IPS-18a (cell line): ENCODE data around the gene COL26A1.

Experiments used
- H3K27ac ChIP-seq: one replicate; pipeline ENCODE4 v1.5.1; 2013; ENCODE audit warnings: low read length
- H3K27me3 ChIP-seq: one replicate; pipeline ENCODE4 v1.6.1; 2013; ENCODE audit warnings: mild to moderate bottlenecking, low read length; ENCODE audit not compliant: control insufficient read depth, insufficient read depth
- H3K36me3 ChIP-seq: one replicate; pipeline ENCODE4 v1.6.1; 2013; ENCODE audit warnings: low read depth, low read length; ENCODE audit not compliant: control insufficient read depth
- H3K4me1 ChIP-seq: one replicate; pipeline ENCODE4 v1.6.1; 2013; ENCODE audit warnings: low read depth, low read length; ENCODE audit not compliant: control insufficient read depth
- H3K4me3 ChIP-seq: one replicate; pipeline ENCODE4 v1.5.1; 2013; ENCODE audit warnings: low read length
- H3K9ac ChIP-seq: one replicate; pipeline ENCODE4 v1.6.1; 2013; ENCODE audit warnings: mild to moderate bottlenecking, low read length, moderate library complexity
- H3K9me3 ChIP-seq: one replicate; pipeline ENCODE4 v1.6.1; 2013; ENCODE audit warnings: low read depth, low read length; ENCODE audit not compliant: control insufficient read depth

COL26A1 gene

DNA sequence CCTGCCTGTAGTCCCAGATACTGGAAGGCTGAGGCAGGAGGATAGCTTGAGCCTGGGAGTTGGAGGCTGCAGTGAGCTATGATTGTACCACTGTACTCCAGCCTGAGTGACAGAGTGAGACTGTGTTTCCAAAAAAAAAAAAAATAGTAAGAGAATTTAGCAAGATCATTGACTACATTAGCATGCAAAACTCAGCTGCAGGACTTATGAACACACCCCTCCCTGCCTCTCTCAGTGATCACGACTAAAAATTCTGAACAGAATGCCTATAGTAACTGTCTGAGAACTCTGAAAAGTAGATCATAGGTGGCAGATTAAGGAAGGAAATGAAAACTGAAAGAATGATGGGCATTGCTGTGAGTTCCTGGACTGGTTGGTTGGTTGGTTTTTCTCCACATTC lies 215.9 kb downstream of the COL26A1 start:
- Histone ChIP-seq H3K27ac (no peak overlapping the region), H3K9me3 (peaks cover 3% of the 10 kb centered on the region), H3K4me1 (peaks cover 20% of the 10 kb centered on the region), H3K27me3 (no peaks in the 10 kb centered on the region), H3K9ac (no peak overlapping the region), H3K36me3 (no peaks in the 10 kb centered on the region), H3K4me3 (no peak overlapping the region)

GRCh38 chr7:101580596-101580995 lies 217.9 kb downstream of the COL26A1 start:
- no peaks in the 10 kb centered on the region for H3K27me3 ChIP-seq
- H3K9ac ChIP-seq = no peak overlapping the region
- H3K27ac ChIP-seq = no peak overlapping the region
- H3K36me3 ChIP-seq = no peaks in the 10 kb centered on the region
- H3K4me1 ChIP-seq = peaks cover 7% of the 10 kb centered on the region
- H3K9me3 ChIP-seq = peaks cover 3% of the 10 kb centered on the region
- H3K4me3 ChIP-seq = no peak overlapping the region

DNA sequence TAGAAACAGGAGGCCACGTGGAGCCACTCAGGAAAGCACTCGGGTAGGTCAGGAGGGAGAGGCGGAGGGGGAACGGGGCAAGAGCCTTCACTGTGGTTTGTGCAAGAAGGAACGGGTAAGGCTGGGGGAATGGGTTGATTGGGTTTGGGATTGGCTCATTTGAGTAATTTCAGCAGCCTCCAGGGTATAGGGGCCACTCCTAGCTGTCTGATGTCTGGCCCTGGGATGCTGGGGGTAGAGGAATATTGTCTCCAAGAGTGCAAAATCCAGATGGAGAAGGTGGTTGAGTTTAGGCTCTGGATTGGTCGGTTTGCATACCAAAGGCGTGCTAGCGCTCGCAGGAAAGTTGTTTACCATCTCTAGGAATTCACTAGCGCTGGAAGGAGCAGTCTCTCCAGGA lies 219.2 kb downstream of the COL26A1 start:
- Histone ChIP-seq H3K4me3 (no peak overlapping the region), H3K9me3 (peaks cover 3% of the 10 kb centered on the region), H3K9ac (no peak overlapping the region), H3K4me1 (peaks cover 3% of the 10 kb centered on the region), H3K27me3 (no peaks in the 10 kb centered on the region), H3K27ac (no peak overlapping the region), H3K36me3 (no peaks in the 10 kb centered on the region)

DNA sequence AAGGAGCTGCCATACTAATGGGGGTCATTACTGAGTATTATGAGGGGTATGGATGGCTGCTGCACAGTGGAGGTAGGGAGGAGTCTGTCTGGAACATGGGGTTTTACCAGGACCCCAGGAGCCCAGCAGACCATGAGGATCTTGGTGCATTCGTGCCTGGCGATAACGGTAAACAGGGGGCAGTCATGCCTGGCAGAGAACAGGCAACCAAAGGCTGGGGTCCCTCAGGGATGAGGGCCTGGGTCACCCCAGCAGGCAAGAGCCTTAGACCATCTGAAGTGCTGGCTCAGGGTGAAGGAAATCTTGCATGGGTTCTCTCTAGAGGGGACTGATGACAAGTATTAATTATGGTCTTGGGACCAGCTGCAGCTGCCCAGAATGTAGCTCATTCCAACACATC lies 220.3 kb downstream of the COL26A1 start:
- no peak overlapping the region for H3K4me3 ChIP-seq
- H3K4me1 ChIP-seq = peaks cover 3% of the 10 kb centered on the region
- no peaks in the 10 kb centered on the region for H3K9me3 ChIP-seq
- H3K27ac ChIP-seq = no peak overlapping the region
- no peak overlapping the region for H3K9ac ChIP-seq
- no peaks in the 10 kb centered on the region for H3K36me3 ChIP-seq
- H3K27me3 ChIP-seq = no peaks in the 10 kb centered on the region

GRCh38 chr7:101586078-101586905 lies 223.6 kb downstream of the COL26A1 start:
- Histone ChIP-seq H3K9ac (no peak overlapping the region), H3K9me3 (no peaks in the 10 kb centered on the region), H3K27ac (no peak overlapping the region), H3K4me1 (no peaks in the 10 kb centered on the region), H3K27me3 (no peaks in the 10 kb centered on the region), H3K4me3 (no peak overlapping the region), H3K36me3 (no peaks in the 10 kb centered on the region)

- H3K9me3 ChIP-seq = no peaks in the 10 kb centered on the region
- H3K4me1 ChIP-seq = no peaks in the 10 kb centered on the region
- no peak overlapping the region for H3K9ac ChIP-seq
- no peak overlapping the region for H3K4me3 ChIP-seq
- H3K27ac ChIP-seq = no peak overlapping the region
- no peaks in the 10 kb centered on the region for H3K27me3 ChIP-seq
- H3K36me3 ChIP-seq = no peaks in the 10 kb centered on the region
Measured at GRCh38 chr7:101586906-101587677, 224.4 kb downstream of the COL26A1 start.

DNA sequence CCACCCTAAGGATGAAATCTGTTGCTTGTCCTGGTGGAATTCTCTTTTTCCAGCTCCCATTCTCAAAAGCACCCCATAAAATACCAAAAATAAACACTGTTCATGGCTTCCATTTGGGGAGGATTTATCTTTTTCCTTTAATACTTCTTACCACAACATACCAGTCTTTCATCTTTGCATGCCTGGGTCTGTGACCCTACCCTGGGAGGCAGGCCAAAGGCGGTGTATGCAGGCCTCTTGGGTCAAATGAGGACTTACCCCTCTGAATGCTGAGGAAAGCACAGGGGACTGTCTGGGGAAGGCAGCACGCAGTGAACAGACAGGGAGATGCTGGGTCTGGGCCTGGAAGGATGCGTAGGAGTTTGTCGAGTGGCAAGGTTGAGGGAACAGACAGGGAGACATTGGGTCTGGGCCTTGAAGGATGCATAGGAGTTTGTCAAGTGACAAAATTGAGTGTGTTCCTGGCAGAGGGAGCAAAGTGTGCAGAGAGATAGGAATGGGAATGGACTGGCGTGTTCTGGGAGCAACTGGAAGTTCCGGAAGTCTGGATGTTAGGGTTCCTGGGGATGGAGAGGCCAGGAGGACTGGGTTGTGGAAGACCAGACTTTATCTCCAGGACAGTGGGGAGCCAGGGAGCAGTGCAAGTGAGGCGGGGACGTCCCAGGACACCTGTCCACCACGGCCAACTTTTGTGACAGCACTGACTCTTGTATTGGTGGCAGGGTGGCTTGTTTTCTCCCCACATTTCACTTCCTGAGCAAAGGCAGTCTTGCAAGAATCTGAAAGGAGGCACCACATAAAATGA lies 225.7 kb downstream of the COL26A1 start:
- H3K4me1 ChIP-seq = no peaks in the 10 kb centered on the region
- no peak overlapping the region for H3K4me3 ChIP-seq
- H3K9ac ChIP-seq = no peak overlapping the region
- H3K36me3 ChIP-seq = no peaks in the 10 kb centered on the region
- H3K27me3 ChIP-seq = no peaks in the 10 kb centered on the region
- H3K27ac ChIP-seq = no peak overlapping the region
- H3K9me3 ChIP-seq = no peaks in the 10 kb centered on the region

- no peak overlapping the region for H3K9ac ChIP-seq
- H3K27me3 ChIP-seq = no peaks in the 10 kb centered on the region
- no peaks in the 10 kb centered on the region for H3K4me1 ChIP-seq
- no peaks in the 10 kb centered on the region for H3K9me3 ChIP-seq
- no peaks in the 10 kb centered on the region for H3K36me3 ChIP-seq
- H3K4me3 ChIP-seq = no peak overlapping the region
- H3K27ac ChIP-seq = no peak overlapping the region
Measured at GRCh38 chr7:101589052-101589451, 226.4 kb downstream of the COL26A1 start.

DNA sequence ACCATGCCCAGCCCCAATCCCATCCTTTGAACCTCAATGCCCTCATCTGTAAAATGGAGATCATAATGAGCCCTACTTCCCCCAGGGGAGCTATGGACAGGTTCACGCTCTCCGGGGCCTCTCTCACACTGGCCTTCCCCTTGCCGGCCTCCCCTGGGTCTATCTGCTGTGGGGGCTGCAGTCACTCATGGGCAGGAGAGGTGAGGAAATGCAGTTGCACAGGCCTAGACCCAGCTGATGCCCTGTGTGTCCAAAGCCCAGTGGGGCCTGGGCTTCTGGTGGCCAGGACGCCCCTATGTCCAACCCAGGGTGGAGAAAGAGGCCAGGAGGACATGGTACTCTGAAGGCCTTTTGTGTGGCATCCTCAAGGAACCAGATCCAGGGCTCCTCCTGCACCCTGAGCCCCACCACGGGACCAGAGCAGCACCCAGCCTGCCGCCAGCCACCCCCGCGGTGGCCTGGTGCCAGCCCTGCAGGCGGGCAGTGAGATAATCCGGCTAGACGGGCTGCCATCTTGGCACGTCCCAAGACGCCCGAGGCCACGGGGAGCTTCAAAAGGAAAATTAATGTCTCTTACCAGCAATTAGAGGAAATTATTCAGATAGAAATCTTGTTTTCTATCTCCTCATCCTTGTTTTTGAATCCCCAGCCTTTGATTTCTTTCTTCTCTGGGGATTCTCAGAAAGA lies 227.4 kb downstream of the COL26A1 start:
- Histone ChIP-seq H3K9me3 (no peaks in the 10 kb centered on the region), H3K27me3 (no peaks in the 10 kb centered on the region), H3K4me3 (no peak overlapping the region), H3K9ac (no peak overlapping the region), H3K36me3 (no peaks in the 10 kb centered on the region), H3K27ac (no peak overlapping the region), H3K4me1 (no peaks in the 10 kb centered on the region)

GRCh38 chr7:101590663-101591435 lies 228.2 kb downstream of the COL26A1 start:
- Histone ChIP-seq H3K27me3 (no peaks in the 10 kb centered on the region), H3K4me3 (no peak overlapping the region), H3K36me3 (no peaks in the 10 kb centered on the region), H3K9me3 (no peaks in the 10 kb centered on the region), H3K9ac (no peak overlapping the region), H3K27ac (no peak overlapping the region), H3K4me1 (no peaks in the 10 kb centered on the region)
